Testis (tissue), 3 donors: ENCODE data around the gene P2RX1. TPM values are rescaled to one million over a fixed set of nuclear protein-coding genes. Genes with fewer than 3 reads are reported as not detected.

Source experiments
- DNase-seq: peaks from one replicate; pipeline ENCODE4 v3.0.0-alpha.2; 2019
- H3K27ac ChIP-seq, 2 donors: fragments of 200-600 bp; sonication (generic); one replicate each; pipeline ENCODE4 v1.5.1; 2019
- H3K27me3 ChIP-seq: fragments of 200-600 bp; sonication (generic); one replicate; pipeline ENCODE4 v1.5.1; 2019
- H3K36me3 ChIP-seq: fragments of 200-600 bp; sonication (generic); one replicate; pipeline ENCODE4 v1.5.1; 2017; ENCODE audit warnings: low read depth; ENCODE audit errors: missing control alignments
- H3K4me1 ChIP-seq: fragments of 200-600 bp; sonication (generic); one replicate; pipeline ENCODE4 v1.5.1; 2019
- H3K4me3 ChIP-seq, 2 donors: fragments of 200-600 bp; sonication (generic); one replicate each; pipeline ENCODE4 v1.5.1; 2017 to 2019
- H3K9me3 ChIP-seq: fragments of 200-600 bp; sonication (generic); one replicate; pipeline ENCODE4 v1.5.1; 2017
- POLR2A ChIP-seq: fragments of 450-650 bp; IDR thresholded peaks from one replicate; pipeline ENCODE4 v1.6.1; 2017; ENCODE audit warnings: antibody characterized with exemption, mild to moderate bottlenecking, moderate library complexity
- WGBS, 2 donors: methylation state at CpG; one replicate each; pipeline ENCODE4 v1.1.5; 2018; 5-methylcytosine and 5-hydroxymethylcytosine counted together
- intact Hi-C: fragments of 100-400 bp; cut with DNase I; formaldehyde crosslinking; loops from one replicate; pipeline ENCODE4 v1.15.1; 2023; ENCODE audit warnings: low total_unique reads
- polyA plus RNA-seq: library from polyadenylated mRNA; stranded (reverse); fragments of 350-450 nt; fragmentation: Illumina TruSeq; extraction: RNeasy Lipid Tissue Mini Kit (QIAGEN cat#74804); gene quantifications from one replicate; pipeline ENCODE4 v1.2.3, GENCODE V29; 2014; ENCODE audit warnings: low read depth, low replicate concordance; ENCODE audit not compliant: insufficient read depth
- total RNA-seq, 2 donors: library from RNA; depleted of rRNA; stranded (reverse); fragments of >200 nt; gene quantifications; one replicate each; pipeline ENCODE4 v1.2.3, GENCODE V29; 2016
- TF ChIP-seq, protein P1 (sequence below), 3 experiments: fragments of 450-650 bp in 2 of 3; fragments of 200-600 bp in 1 of 3; sonication (generic) in 1 of 3; IDR thresholded peaks; one replicate each; pipeline ENCODE4 v1.5.1; 2016 to 2019; ENCODE audit warnings: antibody characterized with exemption in 3 of 3, mild to moderate bottlenecking in 2 of 3, moderate library complexity in 1 of 3

The P2RX1 gene
- total and polyA plus RNA-seq, 3 donors from 2014 or later: 2.5 to 15.2 (median 5.0) TPM

DNA sequence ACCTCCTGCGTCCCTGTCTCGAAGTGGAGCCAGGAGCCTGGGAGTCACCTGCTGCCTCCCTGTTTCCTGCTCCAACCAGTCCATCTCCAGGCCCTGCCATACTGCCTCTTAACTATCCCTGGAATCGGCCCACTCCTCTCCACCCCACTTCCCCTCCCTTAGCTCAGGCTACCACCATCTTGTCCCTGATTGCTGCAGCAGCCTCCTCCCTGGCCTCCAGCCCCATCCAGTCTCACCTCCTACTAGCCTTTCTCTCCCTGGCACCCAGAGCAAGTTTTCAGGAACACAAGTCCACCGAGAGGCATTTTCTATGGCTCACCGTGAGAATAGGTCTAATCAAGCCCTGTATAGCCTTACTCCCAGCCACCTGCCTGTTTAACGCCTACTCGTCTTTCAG is 22.5 kb downstream of the P2RX1 start:
- WGBS, 2 donors: 47 to 59% methylated on average over 7 of the region's 7 CpGs
- no peak for TF ChIP-seq POLR2A
- TF ChIP-seq, protein P1, sequence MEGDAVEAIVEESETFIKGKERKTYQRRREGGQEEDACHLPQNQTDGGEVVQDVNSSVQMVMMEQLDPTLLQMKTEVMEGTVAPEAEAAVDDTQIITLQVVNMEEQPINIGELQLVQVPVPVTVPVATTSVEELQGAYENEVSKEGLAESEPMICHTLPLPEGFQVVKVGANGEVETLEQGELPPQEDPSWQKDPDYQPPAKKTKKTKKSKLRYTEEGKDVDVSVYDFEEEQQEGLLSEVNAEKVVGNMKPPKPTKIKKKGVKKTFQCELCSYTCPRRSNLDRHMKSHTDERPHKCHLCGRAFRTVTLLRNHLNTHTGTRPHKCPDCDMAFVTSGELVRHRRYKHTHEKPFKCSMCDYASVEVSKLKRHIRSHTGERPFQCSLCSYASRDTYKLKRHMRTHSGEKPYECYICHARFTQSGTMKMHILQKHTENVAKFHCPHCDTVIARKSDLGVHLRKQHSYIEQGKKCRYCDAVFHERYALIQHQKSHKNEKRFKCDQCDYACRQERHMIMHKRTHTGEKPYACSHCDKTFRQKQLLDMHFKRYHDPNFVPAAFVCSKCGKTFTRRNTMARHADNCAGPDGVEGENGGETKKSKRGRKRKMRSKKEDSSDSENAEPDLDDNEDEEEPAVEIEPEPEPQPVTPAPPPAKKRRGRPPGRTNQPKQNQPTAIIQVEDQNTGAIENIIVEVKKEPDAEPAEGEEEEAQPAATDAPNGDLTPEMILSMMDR (IDR thresholded peaks at IDR 0.05): no peak
- Histone ChIP-seq H3K36me3 (no peaks in the 10 kb centered on the region), H3K27me3 (no peaks in the 10 kb centered on the region), H3K4me3 (peak overlapping the region; percentile 46 to 70), H3K4me1 (peaks cover 56% of the 10 kb centered on the region), H3K27ac (peak overlapping the region; percentile 74 to 75), H3K9me3 (no peaks in the 10 kb centered on the region)
- DNase-seq: no peak
- intact Hi-C loops: no loop called here

DNA sequence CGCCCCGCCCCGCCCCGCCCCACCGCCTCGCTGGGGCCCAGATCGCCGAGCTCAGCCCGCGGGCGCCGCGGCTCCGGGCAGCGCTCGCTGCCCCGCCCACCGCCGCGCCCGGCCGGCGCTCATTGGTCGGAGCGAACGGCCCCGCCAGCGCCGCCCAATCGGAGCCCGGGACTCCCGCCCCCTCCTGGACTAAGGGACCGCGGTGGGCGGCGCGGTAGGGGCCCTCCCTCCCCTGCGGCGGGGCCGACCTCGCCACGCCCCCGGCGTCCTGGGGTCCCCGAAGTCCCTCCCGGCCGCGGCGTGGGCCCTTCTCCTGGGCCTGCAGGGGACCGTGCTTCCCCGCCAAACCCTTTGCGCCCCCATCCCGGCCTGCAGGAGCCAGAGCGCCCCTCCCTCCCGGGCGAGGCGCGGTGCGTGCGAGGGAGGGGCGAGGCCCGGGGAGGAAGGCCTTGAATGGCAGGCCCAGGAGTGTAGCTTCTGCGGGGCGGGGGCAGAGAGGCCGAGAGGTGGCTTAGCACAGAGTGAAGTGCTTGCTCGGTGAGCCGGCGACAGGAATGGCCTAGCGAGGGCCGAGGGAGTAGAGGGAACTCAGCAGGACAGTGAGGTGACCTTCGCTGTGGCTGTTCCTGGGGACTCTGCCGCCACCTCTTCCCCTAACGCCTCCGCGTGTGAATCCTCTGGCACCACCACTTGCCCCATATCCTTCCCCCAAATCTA is 23.1 kb downstream of the P2RX1 start, which contains the start of gene CAMKK1:
TSS of gene CAMKK1 (minus strand) at position 51 of the 717 bp plus-strand sequence. CDS start 7,366 bp downstream, outside the sequence.
- no peaks in the 10 kb centered on the region for H3K27me3 ChIP-seq
- no peak for TF ChIP-seq POLR2A
- TF ChIP-seq, protein P1 (IDR thresholded peaks at IDR 0.05): peak in 1 of 3 experiments; percentile 12
- 5 to 28% methylated on average over 6 to 73 of the region's 75 CpGs for WGBS, 2 donors
- H3K9me3 ChIP-seq: no peaks in the 10 kb centered on the region
- peak within 1 kb of the TSS; percentile 74 to 75 for H3K27ac ChIP-seq
- peak within 1 kb of the TSS; percentile 59 to 70 for H3K4me3 ChIP-seq
- intact Hi-C loops: no loop called here
- H3K36me3 ChIP-seq: no peaks in the 10 kb centered on the region
- peaks cover 60% of the 10 kb centered on the region for H3K4me1 ChIP-seq
- peak; percentile 92 for DNase-seq

DNA sequence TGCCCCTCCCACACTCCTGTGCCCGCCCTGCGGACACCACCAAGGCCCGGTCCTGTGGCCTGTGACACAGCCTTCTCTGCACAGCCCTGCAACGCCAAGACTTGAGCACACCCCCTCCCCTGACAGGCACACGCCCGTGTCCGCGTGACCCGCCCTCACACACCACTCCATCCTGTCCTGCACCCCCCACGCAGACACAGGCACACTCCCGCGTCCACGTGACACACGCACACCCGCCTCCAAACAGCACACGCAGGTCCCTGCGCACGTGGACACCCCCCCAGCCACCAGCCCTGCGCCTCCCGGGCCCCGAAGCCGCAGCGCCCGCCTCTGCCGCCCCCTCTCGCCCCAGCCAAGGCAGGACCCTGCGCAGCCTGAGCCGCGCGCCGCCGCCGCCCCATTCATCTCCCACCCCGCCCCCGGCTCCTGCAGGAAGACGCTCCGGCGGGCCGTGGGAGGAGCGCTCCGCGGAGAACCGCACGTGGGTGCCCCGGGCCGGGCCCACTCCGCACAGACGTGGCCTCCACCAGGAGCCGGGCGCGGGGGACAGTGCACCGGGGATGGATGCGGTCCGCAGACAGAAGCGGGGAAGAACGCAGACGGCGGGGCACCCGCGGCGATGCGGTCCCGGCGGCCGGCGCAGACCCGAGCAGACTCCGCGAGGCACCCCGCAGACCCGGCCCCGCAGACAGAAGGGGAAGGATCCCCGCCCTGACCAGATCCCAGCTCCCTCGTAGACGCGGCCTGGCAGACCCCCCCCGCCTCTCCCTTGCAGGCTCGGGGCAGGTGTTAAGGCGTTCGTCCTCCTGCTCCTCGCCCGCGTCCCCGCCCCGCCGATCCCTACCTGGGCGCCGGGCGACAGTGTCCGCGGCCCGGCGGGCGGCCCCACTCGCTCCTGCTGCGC is 23.9 kb downstream of the P2RX1 start:
- peak overlapping the region; percentile 47 to 59 for H3K27ac ChIP-seq
- TF ChIP-seq POLR2A: no peak
- TF ChIP-seq, protein P1 (IDR thresholded peaks at IDR 0.05): no peak
- peaks cover 62% of the 10 kb centered on the region for H3K4me1 ChIP-seq

DNA sequence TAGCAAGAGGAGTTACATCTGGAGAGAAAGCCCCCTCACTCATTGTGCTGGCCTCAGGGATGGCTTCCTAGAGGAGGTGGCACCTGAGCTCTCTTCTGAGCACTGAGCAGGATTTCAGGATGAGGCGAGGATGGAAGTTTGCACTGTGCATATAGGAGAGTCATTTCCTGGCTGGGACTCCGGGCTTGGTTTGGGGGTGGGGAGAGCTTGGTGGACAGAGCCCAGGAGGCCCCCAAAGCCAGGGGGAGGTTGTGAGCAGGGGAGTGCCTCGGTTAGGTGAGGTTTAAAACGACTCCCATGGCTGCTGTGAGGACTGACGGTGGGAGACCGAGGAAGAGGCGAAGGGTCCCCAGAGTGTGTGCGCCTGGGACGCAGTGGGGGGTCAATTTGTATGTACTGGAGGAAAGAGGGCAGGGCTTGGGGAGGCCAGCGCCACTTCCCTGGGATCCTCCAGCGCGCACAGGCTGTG is 24.6 kb downstream of the P2RX1 start:
- H3K4me1 ChIP-seq: peaks cover 62% of the 10 kb centered on the region
- 42 to 47% methylated on average over 5 to 12 of the region's 12 CpGs for WGBS, 2 donors
- intact Hi-C loops: no loop called here

More for the DNA sequence above, 23.9 kb downstream of the P2RX1 start:
- intact Hi-C loops: no loop called here
- 0 to 1% methylated on average over 23 to 88 of the region's 96 CpGs for WGBS, 2 donors
- Histone ChIP-seq H3K27me3 (no peaks in the 10 kb centered on the region), H3K4me3 (peak overlapping the region; percentile 59 to 70), H3K9me3 (no peaks in the 10 kb centered on the region), H3K36me3 (no peaks in the 10 kb centered on the region)
- DNase-seq: peak; percentile 90

More for the DNA sequence above, 24.6 kb downstream of the P2RX1 start:
- no peak for TF ChIP-seq POLR2A
- TF ChIP-seq, protein P1 (IDR thresholded peaks at IDR 0.05): no peak
- H3K27me3 ChIP-seq: no peaks in the 10 kb centered on the region
- no peaks in the 10 kb centered on the region for H3K36me3 ChIP-seq
- no peak for DNase-seq
- H3K9me3 ChIP-seq: no peaks in the 10 kb centered on the region
- H3K27ac ChIP-seq: peak overlapping the region; percentile 47 to 59
- H3K4me3 ChIP-seq: peak overlapping the region in 1 of 2 donors; percentile 70
